GM12873 (cell line): ENCODE data around the gene AGBL3.

Experiments
- CTCF ChIP-seq: IDR thresholded peaks from 2 replicates; pipeline ENCODE4 v1.5.1; 2012; ENCODE audit warnings: low read depth, mild to moderate bottlenecking, moderate library complexity, low read length, control low read depth; ENCODE audit not compliant: insufficient read depth; ENCODE audit errors: missing control alignments

AGBL3 gene

GRCh38 chr7:135079068-135079467 is 92.8 kb downstream of the AGBL3 start:
- TF ChIP-seq CTCF = no peak

- no peak for TF ChIP-seq CTCF
Observed at GRCh38 chr7:135083005-135083404, 96.7 kb downstream of the AGBL3 start.

GRCh38 chr7:135088566-135088965 is 102.3 kb downstream of the AGBL3 start:
- no peak for TF ChIP-seq CTCF

GRCh38 chr7:135091717-135092116 is 105.4 kb downstream of the AGBL3 start:
- no peak for TF ChIP-seq CTCF

- no peak for TF ChIP-seq CTCF
Observed at GRCh38 chr7:135094472-135095237, 108.3 kb downstream of the AGBL3 start.

- no peak for TF ChIP-seq CTCF
Observed at GRCh38 chr7:135095450-135095849, 109.1 kb downstream of the AGBL3 start.

- TF ChIP-seq CTCF = no peak
Observed at GRCh38 chr7:135098391-135098790, 112.1 kb downstream of the AGBL3 start.
